B cell (primary cell): Measurements from ENCODE around the gene CADM2.

ENCODE experiments used
- EZH2 ChIP-seq: IDR thresholded peaks from 2 replicates; pipeline ENCODE4 v1.6.1; 2012; ENCODE audit warnings: borderline replicate concordance, low read depth, mild to moderate bottlenecking, moderate library complexity, low read length; ENCODE audit not compliant: insufficient read depth, poor library complexity, severe bottlenecking
- TF ChIP-seq, protein P1 (sequence below): fragments of 200-600 bp; IDR thresholded peaks from one replicate; pipeline ENCODE4 v1.8.0; 2022; ENCODE audit warnings: antibody characterized with exemption, mild to moderate bottlenecking

DNA sequence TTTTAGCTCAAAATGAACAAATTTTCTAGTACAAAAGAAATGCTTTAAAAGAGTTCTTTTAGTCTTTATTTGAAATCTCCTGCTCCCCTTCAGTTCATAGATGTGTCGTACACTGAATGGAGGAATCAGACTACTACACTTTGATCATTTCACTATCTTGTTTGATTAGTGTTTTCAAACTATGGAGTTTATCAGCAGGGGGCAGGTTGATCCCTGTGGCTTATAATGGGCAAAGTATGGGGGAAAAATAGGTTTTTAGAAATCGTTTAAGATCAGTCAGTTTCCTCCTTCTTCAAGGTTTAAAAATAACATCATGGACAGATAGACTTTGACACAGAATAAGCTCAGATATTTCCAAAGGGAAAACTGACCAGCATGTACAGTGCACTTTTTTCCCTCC lies 701.7 kb downstream of the CADM2 start:
- TF ChIP-seq, protein P1, sequence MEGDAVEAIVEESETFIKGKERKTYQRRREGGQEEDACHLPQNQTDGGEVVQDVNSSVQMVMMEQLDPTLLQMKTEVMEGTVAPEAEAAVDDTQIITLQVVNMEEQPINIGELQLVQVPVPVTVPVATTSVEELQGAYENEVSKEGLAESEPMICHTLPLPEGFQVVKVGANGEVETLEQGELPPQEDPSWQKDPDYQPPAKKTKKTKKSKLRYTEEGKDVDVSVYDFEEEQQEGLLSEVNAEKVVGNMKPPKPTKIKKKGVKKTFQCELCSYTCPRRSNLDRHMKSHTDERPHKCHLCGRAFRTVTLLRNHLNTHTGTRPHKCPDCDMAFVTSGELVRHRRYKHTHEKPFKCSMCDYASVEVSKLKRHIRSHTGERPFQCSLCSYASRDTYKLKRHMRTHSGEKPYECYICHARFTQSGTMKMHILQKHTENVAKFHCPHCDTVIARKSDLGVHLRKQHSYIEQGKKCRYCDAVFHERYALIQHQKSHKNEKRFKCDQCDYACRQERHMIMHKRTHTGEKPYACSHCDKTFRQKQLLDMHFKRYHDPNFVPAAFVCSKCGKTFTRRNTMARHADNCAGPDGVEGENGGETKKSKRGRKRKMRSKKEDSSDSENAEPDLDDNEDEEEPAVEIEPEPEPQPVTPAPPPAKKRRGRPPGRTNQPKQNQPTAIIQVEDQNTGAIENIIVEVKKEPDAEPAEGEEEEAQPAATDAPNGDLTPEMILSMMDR: no peak
- TF ChIP-seq EZH2: no peak
